Osteocyte (in vitro differentiated cells): ENCODE measurements around the gene AMOTL2. TPM values are rescaled to one million over a fixed set of nuclear protein-coding genes. Genes with fewer than 3 reads are reported as not detected.

Source experiments
- DNase-seq: peaks from one replicate; pipeline ENCODE4 v3.0.0; 2021; ENCODE audit warnings: mixed read lengths; ENCODE audit not compliant: unreplicated experiment; ENCODE audit errors: extremely low spot score
- H3K27ac Mint-ChIP-seq: one replicate; pipeline ENCODE4 v1.8.0; 2021; ENCODE audit warnings: mild to moderate bottlenecking, mixed read lengths; ENCODE audit not compliant: unreplicated experiment
- H3K27me3 Mint-ChIP-seq: one replicate; pipeline ENCODE4 v1.8.0; 2021; ENCODE audit warnings: mixed read lengths; ENCODE audit not compliant: unreplicated experiment
- H3K36me3 Mint-ChIP-seq: one replicate; pipeline ENCODE4 v1.8.0; 2021; ENCODE audit warnings: mixed read lengths; ENCODE audit not compliant: unreplicated experiment
- H3K4me1 Mint-ChIP-seq: one replicate; pipeline ENCODE4 v1.8.0; 2021; ENCODE audit warnings: mixed read lengths; ENCODE audit not compliant: unreplicated experiment
- H3K4me3 Mint-ChIP-seq: one replicate; pipeline ENCODE4 v1.8.0; 2021; ENCODE audit warnings: mild to moderate bottlenecking, moderate library complexity, mixed read lengths; ENCODE audit not compliant: unreplicated experiment
- H3K9me3 Mint-ChIP-seq: one replicate; pipeline ENCODE4 v1.8.0; 2021; ENCODE audit warnings: mixed read lengths; ENCODE audit not compliant: unreplicated experiment
- CTCF ChIP-seq: fragments of 200-600 bp; sonication (generic); IDR thresholded peaks from 2 replicates; pipeline ENCODE4 v1.5.0; 2021; ENCODE audit warnings: antibody characterized with exemption, mild to moderate bottlenecking, moderate library complexity
- microRNA-seq: library from miRNA; unstranded; fragments of <30 nt; microRNA quantifications from one replicate; pipeline ENCODE4 v1.1.0, GENCODE V29; 2020; ENCODE audit not compliant: unreplicated experiment
- total RNA-seq: library from RNA; stranded (reverse); gene quantifications from 2 replicates; pipeline ENCODE4 v1.2.1, GENCODE V29; 2021

AMOTL2 gene
- total RNA-seq, 1 donor from 2014 or later, result 195 TPM

- H3K4me1 Mint-ChIP-seq, result peaks cover 62% of the 10 kb centered on the region
- peak overlapping the region; percentile 12 for H3K4me3 Mint-ChIP-seq
- TF ChIP-seq CTCF, result no peak
- H3K27me3 Mint-ChIP-seq, result no peaks in the 10 kb centered on the region
- no peaks in the 10 kb centered on the region for H3K9me3 Mint-ChIP-seq
- DNase-seq, result no peak
- H3K27ac Mint-ChIP-seq, result peak overlapping the region; percentile 96
- H3K36me3 Mint-ChIP-seq, result no peaks in the 10 kb centered on the region
These were observed 64.1 kb downstream of the AMOTL2 start for GRCh38 chr3:134309987-134310700.

GRCh38 chr3:134308350-134308891, 65.8 kb downstream of the AMOTL2 start:
- Mint-ChIP-seq H3K27me3 (no peaks in the 10 kb centered on the region), H3K4me3 (no peak overlapping the region), H3K36me3 (no peaks in the 10 kb centered on the region), H3K4me1 (peaks cover 45% of the 10 kb centered on the region), H3K27ac (peak overlapping the region; percentile 96), H3K9me3 (no peaks in the 10 kb centered on the region)
- DNase-seq, result peak; percentile 92
- TF ChIP-seq CTCF, result peak; percentile 99

DNA sequence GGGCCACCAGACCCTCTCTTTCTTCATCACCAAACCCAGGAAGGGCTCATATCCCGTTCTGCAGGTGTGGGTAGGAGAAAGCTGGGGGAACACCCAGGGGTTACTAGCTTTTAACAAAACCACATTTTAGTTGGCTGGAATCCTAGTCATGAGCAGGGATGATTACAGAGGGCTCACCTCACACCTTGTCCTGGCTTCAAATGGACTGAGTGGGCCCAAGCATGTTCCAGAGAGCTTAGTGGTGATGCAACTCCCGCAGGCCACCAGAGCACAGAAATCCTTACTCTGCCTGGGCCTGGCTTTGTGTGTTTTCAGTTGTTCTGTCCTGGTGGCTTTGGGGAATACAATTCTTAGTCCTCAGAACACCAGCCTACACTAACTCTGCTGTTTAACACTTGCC, 66.8 kb downstream of the AMOTL2 start:
- no peak for TF ChIP-seq CTCF
- Mint-ChIP-seq H3K9me3 (no peaks in the 10 kb centered on the region), H3K4me1 (peaks cover 43% of the 10 kb centered on the region), H3K27ac (no peak overlapping the region), H3K36me3 (no peaks in the 10 kb centered on the region), H3K4me3 (no peak overlapping the region), H3K27me3 (no peaks in the 10 kb centered on the region)
- no peak for DNase-seq

DNA sequence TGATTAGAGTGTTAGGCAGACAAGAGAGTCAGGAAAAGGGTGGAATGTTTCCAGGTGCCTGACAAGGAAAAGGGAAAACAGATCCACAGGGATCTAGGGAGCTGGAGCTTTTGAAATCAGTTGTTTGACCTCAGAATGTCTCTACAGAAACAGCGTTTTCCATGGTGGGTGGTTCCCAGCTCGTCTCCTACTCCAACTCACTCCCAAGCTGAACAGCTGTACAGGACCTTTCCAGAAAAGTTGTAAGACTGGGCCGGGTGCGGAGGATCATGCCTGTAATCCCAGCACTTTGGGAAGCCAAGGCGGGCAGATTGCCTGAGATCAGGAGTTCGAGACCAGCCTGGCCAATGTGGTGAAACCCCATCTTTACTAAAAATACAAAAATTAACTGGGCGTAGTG, 67.9 kb downstream of the AMOTL2 start:
- no peak for TF ChIP-seq CTCF

More for the DNA sequence above, 67.9 kb downstream of the AMOTL2 start:
- Mint-ChIP-seq H3K4me3 (no peak overlapping the region), H3K27me3 (no peaks in the 10 kb centered on the region), H3K4me1 (peaks cover 33% of the 10 kb centered on the region), H3K9me3 (no peaks in the 10 kb centered on the region), H3K27ac (no peak overlapping the region), H3K36me3 (no peaks in the 10 kb centered on the region)
- DNase-seq, result no peak

Small RNAs within 50 kb of the gene (microRNA-seq; reads per million reads assigned to microRNA genes)
- gene MIR6827, result not detected

Other genes starting within 250 kb of the AMOTL2 start
- gene RYK, start 123.6 kb downstream of the AMOTL2 start, total RNA-seq, result 68.1 and 70.7 TPM in 2 replicates
- 83.8 and 89.4 TPM in 2 replicates for gene ANAPC13, start 111.5 kb upstream of the AMOTL2 start, total RNA-seq
- 26.3 and 27.2 TPM in 2 replicates for gene CEP63, start 111.6 kb upstream of the AMOTL2 start, total RNA-seq